G401 (cell line): ENCODE data around the gene TMEM132D. TPM values are rescaled to one million over a fixed set of nuclear protein-coding genes. Genes with fewer than 3 reads are reported as not detected.

Experiments used
- DNase-seq: peaks from one replicate; pipeline ENCODE4 v3.0.0-alpha.2; 2015; ENCODE audit warnings: low spot score
- in situ Hi-C: cut with HindIII; loops from 2 replicates; pipeline ENCODE4 v1.10.0; 2016; ENCODE audit warnings: low sequenced_read_pairs, mixed read lengths
- total RNA-seq: library from RNA; depleted of rRNA; stranded (reverse); fragments of >200 nt; shearing (Covaris generic); gene quantifications from 2 replicates; pipeline ENCODE4 v1.2.3, GENCODE V29; 2014

The TMEM132D gene
- total RNA-seq, 1 experiment from 2014 or later = not detected

DNA sequence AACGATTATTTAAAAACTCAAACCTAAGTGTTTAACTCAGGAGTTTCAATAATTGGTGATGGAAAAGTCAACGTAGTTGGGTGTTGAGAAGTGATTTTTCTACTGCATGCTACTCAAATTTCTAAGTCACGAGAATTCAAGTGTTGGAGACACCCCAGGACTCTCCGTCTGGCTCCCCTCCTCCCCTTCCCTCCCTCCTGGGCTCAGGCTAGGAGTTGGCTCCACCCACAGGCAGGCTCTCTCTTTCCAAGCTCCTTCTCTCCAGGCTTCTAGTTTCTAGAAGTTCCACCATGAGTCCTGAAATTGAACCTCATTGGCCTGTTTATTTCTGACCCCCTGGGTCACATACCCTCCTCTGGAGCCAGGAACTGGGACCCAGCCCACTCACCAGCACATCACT, 73.0 kb downstream of the TMEM132D start:
- in situ Hi-C loops = no loop called here
- no peak for DNase-seq

DNA sequence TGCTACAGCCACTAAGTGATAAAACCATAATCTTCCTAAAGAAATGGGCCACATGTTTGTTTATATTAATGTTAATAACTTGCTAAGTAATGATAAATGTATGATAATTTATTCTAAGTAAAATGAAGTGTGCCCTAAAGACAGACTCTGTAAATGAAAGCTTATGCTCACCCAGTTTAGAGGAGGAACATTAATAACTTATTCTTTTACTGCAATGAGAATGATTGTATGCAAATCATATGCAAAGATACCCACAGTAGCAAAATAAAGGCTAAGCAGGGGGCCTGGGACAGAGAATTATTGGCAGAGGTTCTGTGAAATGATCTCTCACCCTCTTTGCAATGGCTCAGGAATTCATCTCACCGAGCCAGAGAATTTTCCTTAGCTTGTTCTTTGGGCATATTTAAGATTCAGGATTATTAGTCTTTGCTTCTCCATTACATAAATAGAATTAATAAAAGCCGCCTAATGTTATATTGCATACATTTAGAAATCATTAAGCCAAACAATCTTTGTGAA, 75.9 kb downstream of the TMEM132D start:
- in situ Hi-C loops = no loop called here
- no peak for DNase-seq

DNA sequence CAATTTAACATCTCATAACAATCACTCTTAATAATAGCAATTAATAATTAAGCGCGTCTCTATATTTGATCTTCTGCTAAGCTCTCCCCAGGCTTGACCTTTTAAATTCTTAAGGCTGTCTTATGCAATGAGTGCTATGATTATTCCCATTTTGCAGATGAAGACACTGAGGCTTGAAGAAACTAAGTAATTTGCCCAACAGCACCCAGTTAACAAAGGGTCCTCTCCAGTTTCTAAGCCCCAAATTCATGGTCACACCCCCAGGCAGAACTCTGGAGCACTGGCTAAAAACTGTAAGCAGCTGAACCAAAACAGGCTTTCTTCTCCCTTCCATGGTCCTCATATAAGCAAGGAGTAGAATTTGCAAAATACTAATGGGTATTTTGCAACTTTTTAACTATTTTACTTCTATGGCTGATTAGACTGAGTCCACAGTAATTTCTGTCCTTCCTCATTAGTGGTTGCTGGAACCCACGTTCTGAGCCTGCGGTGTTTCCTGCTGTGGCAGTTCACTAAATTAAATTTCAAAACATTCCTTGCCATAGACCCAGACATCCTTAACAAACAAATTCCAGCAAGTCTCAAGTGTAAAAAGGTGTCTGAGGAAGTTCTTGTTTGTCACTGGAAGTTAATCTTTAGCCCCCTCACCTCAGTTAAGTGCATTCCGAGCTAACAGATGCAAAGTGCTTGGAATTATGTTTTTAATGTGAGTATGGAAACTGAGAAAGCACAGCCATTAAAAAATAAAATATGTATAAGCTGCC, 76.5 kb downstream of the TMEM132D start:
- DNase-seq = no peak
- in situ Hi-C loops = no loop called here

DNA sequence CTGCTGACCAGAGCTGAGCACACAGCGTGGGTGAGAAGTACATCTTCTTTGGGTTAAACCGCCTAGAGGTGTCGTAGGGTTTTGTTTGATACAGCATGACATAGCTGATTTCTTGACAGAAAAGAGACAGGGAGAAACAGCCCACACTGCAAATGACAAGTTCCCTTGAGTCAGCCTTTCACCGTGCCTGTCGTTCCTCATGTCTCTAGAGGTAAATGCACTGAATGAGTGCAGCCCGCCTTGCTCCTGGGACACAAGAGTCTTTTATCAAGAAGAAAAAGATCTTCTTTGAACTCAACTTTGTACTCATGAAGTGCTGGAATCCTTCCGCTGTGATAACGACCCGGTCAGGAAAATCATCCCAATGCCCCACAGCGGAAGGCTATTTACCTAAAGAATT, 77.6 kb downstream of the TMEM132D start:
- no peak for DNase-seq
- in situ Hi-C loops = no loop called here

DNA sequence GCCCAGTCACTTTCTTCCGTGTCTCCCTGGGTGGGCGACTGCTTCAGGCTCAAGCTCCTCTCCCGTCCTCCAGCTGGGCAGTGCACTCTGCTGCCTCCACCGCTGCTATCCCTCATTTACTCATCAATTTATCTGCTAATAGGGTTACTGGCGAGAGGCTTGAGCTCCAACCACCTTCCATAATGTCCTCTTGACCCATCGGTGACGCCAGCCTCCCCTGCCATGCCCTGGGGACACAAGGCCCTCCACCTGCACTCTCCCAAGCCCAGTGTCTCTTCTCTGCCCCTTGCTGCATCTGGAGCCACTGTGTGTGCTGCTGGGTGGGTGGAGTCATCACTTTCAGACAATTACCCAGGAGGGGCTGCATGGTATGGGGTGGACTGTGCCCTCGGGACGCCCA, 78.5 kb downstream of the TMEM132D start:
- in situ Hi-C loops = no loop called here

DNA sequence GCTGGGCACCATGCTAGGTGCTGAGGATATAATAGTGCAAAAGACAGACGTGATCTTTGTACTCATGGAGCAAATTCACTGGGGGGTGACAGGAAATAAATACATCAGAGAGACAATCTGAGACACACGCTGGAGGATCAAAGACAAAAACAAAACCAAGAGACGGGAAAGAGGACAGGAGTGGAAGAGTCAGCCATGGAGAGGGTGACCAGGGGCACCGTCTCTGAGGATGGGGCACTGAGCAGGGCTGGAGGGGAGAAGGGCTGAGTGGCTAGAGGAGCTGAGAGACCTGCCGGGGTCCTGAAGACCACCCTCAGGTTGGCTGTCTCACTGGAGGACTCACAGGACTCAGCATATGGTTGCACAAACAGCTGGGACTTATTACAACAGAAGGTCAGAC, 81.9 kb downstream of the TMEM132D start:
- in situ Hi-C loops = no loop called here
- DNase-seq = no peak

More for the DNA sequence above, 78.5 kb downstream of the TMEM132D start:
- no peak for DNase-seq

DNA sequence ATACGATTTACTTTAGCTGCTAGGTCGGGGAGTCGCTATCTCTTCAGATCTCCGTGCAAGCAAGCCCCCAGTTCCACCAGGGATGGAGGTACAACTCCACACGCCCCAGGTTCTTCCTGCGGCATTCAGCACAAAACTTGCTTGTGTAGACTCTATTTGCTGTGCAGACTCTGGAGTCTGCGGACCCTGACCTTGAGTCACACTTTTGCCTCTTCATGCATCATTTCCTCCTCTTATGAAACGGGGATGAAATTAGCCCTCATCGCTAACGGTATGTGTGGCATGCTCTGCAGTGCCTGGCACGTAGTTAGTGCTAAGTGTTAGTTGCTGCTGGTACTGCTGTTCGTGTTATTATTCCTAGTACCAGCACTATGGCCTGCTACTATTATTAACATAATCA, 84.4 kb downstream of the TMEM132D start:
- DNase-seq = no peak

DNA sequence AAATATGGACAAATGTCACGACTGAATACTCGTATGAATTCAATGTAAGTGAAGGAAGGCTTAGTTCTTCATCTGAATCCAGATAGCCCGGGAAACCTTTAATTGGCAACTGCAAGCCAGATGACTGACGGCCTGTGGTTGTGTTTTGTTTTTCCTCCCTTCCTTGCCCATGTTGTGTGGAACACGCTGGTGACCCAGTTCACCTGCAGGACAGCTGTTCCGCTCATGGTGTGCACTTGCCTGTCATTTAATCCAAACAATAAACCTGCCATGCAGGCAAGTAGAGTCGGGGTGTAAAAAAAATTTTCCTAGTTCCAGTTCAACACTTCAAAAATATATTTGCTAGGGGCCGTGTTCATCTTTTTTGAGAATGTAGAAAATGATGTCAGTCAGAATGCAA, 88.0 kb downstream of the TMEM132D start:
- no peak for DNase-seq
- in situ Hi-C loops = no loop called here

More for the DNA sequence above, 84.4 kb downstream of the TMEM132D start:
- in situ Hi-C loops = no loop called here

DNA sequence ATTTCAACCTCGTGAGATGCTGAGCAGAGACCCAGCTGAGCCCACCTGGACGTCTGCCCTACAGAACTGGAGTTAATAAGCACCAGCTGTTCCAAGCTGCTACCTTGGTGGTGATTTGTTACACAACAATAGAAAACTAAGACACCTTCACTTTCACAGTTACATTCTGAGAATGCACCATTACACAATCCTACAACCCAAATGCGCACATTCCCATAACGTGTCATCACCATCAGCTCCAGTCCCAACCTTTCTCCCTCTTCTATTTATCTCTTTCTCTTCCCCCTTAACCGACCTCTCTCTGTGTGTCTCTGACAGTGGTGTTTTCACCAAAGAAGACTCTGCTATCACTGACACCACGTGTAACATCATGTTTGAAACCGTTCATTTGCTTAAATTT, 91.9 kb downstream of the TMEM132D start:
- in situ Hi-C loops = no loop called here

DNA sequence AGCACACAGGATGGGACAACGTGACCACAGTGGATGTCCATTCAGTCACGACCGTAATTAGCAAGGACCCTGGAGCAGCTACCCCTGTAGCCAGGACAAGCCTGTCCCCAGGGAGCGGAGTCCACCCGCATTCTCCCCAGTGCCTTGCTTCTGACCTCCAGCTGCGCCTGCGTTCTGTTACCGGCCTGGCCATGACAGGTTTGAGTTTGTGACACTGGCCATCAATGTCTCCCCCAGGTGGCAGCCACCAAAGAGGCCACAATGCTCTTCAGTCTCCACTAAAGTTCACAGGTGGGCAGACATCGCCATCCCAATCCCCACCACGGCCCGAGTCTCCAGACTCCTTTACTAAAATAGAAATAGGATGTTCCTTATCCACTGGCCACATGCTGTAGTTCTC, 96.7 kb downstream of the TMEM132D start:
- no peak for DNase-seq
- in situ Hi-C loops = no loop called here

More for the DNA sequence above, 91.9 kb downstream of the TMEM132D start:
- DNase-seq = no peak

DNA sequence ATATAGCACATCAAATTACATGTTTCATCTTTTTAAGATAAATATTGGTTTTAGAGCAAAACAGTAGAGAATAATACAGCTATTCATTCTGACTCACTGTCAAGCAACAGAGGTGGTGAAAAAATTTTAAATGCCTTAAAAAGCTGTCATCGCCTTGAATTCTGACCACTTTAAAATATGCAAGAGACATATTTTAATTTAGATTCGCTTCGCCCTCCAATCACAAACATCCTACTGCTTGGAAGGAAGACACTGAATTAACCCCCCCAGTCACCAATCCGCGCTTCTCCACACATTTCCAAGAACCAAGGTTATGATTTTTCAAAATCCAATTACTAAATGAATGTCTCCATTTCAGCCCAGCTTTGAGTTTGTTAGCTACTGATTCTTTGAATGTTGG, 112.4 kb downstream of the TMEM132D start:
- no peak for DNase-seq
- in situ Hi-C loops = no loop called here

DNA sequence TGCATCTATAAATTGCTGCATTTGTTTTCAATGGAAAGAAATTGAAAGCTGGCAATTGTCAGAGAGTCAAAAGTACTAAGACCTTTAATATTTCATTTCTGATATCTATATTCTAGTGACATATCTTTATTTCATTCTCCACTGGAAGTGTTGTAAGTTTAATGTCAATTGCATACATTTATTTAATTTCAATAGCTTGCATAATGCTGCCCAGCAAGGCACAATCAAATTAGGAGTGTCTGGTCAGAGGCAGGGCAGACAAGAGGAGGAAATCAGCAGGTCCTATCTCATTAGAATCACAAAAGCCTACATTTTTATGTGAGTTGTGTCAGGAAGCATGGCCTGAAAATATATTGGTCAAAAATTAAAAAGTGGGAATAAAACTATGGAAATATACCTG, 112.9 kb downstream of the TMEM132D start:
- in situ Hi-C loops = no loop called here
- no peak for DNase-seq

DNA sequence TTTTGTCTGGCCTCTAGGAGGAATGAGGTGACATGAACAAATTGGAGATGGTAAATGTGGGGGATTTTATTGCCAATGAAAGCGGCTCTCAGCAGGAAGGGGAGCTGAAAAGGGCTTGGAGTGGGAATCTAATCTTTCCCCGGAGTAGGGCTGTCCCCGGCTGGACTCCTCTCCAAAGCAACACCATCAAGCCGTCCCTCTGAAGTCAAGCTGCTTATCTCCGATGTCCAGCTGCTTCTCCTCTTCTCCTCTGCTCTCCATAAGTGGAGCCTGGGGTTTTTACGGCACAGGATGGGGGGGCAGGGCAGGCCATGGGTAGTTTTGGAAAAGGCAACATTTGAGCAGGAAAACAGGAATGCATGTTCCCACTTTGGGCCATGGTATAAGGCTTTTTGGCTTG, 113.5 kb downstream of the TMEM132D start:
- DNase-seq = no peak
- in situ Hi-C loops = no loop called here

DNA sequence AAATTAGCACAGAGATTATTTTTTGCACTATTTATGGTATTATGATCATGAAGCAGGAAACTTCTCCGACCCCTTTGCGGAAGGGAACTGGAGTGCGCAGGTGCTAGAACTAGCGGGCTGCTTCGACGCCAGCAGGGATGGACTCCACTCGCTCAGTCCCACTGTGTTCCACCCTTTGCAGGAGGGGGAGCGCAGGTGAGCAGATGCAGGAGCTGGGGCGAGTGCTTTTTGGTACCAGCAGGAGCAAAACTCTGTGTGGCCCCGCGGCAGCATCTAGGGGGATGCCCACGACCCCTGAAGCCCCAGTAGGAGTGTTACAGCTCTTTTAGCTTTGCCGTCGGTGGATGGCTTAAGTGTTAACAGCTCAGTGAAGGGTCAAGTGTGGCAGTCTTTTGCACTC, 113.9 kb downstream of the TMEM132D start:
- in situ Hi-C loops = no loop called here
- no peak for DNase-seq

DNA sequence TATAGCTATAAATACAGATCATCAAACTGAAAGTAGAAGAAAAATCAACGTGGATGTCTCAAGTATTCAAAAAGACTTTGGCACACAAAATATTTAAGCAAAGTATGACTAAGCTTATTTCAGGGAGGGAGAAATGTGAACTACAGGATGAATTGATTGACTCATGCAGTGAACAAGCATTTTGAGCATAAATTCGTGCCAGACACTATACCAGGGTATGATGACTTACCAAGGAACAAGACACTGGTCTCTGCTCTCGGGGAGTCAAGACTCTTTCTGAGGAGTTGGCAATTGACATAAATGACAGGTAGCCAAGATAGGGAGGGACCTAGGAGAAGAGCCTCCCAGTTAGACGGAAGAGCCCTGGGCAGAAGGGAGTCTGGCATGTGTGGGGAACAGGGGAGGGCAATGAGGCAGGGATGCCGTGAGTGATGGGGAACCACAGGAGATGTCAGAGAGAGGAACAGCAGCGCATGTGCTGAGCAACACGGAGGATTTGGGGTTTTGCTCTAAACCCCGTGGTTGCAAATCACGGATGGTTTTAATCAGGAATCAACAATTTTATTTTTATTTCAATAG, 115.2 kb downstream of the TMEM132D start:
- DNase-seq = no peak
- in situ Hi-C loops = no loop called here

DNA sequence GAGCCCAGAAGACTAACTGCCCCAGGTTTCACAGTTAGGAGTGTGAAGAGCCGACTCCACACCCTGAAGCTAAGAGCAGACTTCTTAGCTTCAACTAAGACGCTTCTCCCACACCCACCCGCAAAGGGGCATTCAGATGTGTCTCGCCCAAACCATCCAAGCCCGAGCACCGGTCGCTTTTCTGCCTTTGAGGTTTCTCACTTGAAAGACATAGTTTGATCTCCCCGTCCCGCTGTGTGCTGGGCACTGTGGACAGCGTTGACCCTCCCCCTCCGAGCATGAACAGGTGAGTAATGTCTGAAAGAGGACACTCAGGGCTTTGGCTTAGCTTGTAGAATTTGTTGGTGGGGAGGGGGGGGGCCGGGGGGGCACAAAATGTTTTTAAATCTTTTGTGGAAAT, 123.8 kb downstream of the TMEM132D start:
- in situ Hi-C loops = no loop called here
- DNase-seq = no peak

DNA sequence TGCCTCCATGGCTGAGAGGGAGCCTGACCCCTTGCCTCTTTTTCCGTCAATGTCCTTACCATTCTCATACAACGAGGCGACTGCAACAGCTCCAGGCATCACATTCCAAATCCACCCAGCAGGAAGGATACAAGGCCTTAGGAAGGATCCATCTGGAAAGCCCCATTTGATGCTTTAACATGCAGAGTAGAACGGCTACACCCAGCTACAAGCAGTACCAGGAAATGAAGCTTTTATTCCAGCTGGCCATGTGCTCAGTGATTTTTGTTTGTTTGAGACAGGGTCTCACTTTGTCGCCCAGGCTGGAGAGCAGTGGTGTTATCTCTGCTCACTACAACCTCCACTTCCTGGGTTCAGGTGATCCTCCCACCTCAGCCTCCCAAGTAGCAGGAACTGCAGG, 124.8 kb downstream of the TMEM132D start:
- in situ Hi-C loops = no loop called here

DNA sequence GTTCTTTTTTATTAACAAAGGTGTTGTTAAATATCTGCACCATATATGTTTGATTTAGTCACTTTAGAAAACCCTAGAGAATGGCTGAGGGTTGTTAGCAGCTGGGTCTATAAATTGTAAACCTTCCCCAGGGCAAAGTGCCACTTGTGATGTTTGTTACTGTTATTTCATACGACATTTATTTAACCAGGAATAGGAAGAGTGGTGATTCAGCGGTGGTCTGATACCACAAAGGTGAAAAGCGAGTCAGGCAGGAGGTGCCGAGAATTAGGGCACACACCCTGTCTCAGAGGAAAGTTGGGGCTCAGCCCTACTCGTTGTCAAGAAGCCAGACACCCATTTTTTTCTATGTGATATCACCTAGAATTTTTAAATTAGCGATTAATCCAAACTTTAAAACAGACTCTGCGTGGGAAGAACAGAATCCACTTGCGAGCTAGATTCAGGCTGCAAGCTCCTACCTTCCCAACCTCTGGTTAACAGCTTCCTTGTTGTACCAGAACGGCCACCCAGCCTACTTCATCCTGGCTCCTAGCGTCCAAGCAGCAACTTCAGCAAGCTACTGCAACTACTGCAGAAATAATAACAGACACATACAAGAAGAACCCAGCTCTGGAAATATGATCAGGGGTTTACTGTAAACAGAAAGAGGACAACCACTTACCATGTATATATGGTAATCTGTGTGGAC, 126.7 kb downstream of the TMEM132D start:
- no peak for DNase-seq
- in situ Hi-C loops = no loop called here

More for the DNA sequence above, 124.8 kb downstream of the TMEM132D start:
- no peak for DNase-seq

DNA sequence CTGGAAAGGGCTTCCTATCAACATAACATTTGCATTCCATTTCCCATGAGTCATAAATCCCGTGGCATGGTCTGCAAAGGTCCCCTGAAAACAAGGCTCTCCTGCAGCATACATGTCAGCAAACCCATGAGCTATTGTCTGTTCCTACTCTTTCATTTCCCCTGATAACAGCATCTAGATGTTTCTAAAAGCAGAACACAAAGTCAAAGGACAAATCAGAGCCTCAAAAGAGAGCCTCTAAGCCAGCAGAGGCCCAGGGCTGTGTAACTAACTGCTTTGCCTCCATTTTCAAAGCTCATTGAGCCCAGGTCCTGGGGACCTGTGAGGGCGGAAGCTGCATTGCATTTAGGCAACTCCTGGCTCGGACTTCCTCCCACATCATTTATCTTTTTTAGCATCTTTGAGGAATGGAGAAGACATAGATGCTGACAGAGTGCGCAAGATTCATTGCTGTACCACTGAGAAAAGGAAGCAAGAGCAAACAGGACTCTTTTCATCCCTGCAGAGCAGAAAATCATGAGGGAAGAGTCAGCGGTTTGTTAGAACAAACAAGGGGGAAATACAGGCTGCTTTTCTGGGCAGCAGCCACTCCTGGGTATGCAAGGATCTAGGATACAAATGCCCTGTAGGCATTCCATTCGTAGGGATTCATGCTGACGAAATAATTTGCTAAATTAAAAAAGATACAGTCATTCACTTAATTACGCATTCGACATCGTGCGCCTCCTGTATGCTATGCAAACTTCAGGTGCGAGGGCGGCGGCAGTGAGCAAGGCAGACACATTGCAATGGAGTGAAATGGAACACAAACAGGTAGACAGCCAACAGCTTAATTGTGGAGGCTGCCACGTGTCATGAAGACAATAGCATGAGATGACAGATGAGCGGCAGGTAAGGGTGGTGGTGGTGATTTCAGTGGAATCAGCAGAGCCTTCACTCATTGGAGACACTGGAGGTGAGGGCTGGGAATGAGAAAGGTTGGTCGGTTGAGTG, 131.0 kb downstream of the TMEM132D start:
- in situ Hi-C loops = no loop called here
- no peak for DNase-seq
